GM23338 (cell line): Measurements from ENCODE around the gene SAPCD1. TPM values are rescaled to one million over a fixed set of nuclear protein-coding genes. Genes with fewer than 3 reads are reported as not detected.
A peak's percentile ranks its signal among the peaks of the same experiment; 100 is the strongest.

ENCODE experiments used
- ATAC-seq: fragments of 200-7000 bp; cut with Tn5 transposase; 3 replicates; pipeline ENCODE4 v1.9.1; 2020
- DNase-seq: peaks from one replicate; pipeline ENCODE4 v3.0.0-alpha.2; 2015; ENCODE audit warnings: low spot score
- H2AFZ ChIP-seq: fragments of 200-600 bp; sonication (generic); 2 replicates; pipeline ENCODE4 v1.8.0; 2016; ENCODE audit warnings: antibody characterized with exemption, mild to moderate bottlenecking, moderate library complexity
- H3F3A ChIP-seq: fragments of 200-600 bp; sonication (generic); replicated peaks from 2 replicates; pipeline ENCODE4 v1.8.0; 2017; ENCODE audit warnings: antibody characterized with exemption, mixed run types, low read depth
- H3K27ac ChIP-seq: fragments of 200-600 bp; sonication (generic); 2 replicates; pipeline ENCODE4 v1.6.1; 2016; ENCODE audit warnings: low read depth
- H3K27me3 ChIP-seq: fragments of 200-600 bp; sonication (generic); 2 replicates; pipeline ENCODE4 v1.8.0; 2016; ENCODE audit warnings: mild to moderate bottlenecking, mixed run types, moderate library complexity; ENCODE audit not compliant: insufficient read depth
- H3K36me3 ChIP-seq: fragments of 200-600 bp; sonication (generic); 2 replicates; pipeline ENCODE4 v1.8.0; 2016; ENCODE audit warnings: mild to moderate bottlenecking; ENCODE audit not compliant: insufficient read depth
- H3K4me1 ChIP-seq: fragments of 200-600 bp; sonication (generic); 2 replicates; pipeline ENCODE4 v1.8.0; 2016; ENCODE audit warnings: mild to moderate bottlenecking, moderate library complexity; ENCODE audit not compliant: insufficient read depth
- H3K4me2 ChIP-seq: fragments of 200-600 bp; sonication (generic); 2 replicates; pipeline ENCODE4 v1.7.1; 2017; ENCODE audit warnings: mixed run types
- H3K4me3 ChIP-seq: fragments of 200-600 bp; sonication (generic); 2 replicates; pipeline ENCODE4 v1.6.1; 2016; ENCODE audit warnings: mixed run types
- H3K79me2 ChIP-seq: fragments of 200-600 bp; sonication (generic); replicated peaks from 2 replicates; pipeline ENCODE4 v1.8.0; 2017; ENCODE audit warnings: mild to moderate bottlenecking; ENCODE audit not compliant: insufficient read depth
- H3K9me2 ChIP-seq: fragments of 200-600 bp; sonication (generic); 2 replicates; pipeline ENCODE4 v1.8.0; 2017; ENCODE audit not compliant: insufficient read depth
- H4K20me1 ChIP-seq: fragments of 200-600 bp; sonication (generic); replicated peaks from 2 replicates; pipeline ENCODE4 v1.8.0; 2017; ENCODE audit warnings: mild to moderate bottlenecking; ENCODE audit not compliant: insufficient read depth
- H3K27ac Mint-ChIP-seq: 2 replicates; pipeline ENCODE4 v1.8.0; 2020; ENCODE audit warnings: inconsistent platforms, mild to moderate bottlenecking, moderate library complexity, mixed read lengths
- H3K27me3 Mint-ChIP-seq: 3 replicates; pipeline ENCODE4 v1.8.0; 2022; ENCODE audit warnings: low read depth, mild to moderate bottlenecking, moderate library complexity, mixed read lengths, inconsistent platforms; ENCODE audit not compliant: insufficient read depth, poor library complexity
- H3K36me3 Mint-ChIP-seq: 3 replicates; pipeline ENCODE4 v1.8.0; 2021; ENCODE audit warnings: low read depth, mild to moderate bottlenecking, inconsistent platforms, moderate library complexity, mixed read lengths
- H3K4me1 Mint-ChIP-seq: 3 replicates; pipeline ENCODE4 v1.8.0; 2020; ENCODE audit warnings: mild to moderate bottlenecking, inconsistent platforms, mixed read lengths
- H3K4me3 Mint-ChIP-seq: 3 replicates; pipeline ENCODE4 v1.8.0; 2021; ENCODE audit warnings: moderate library complexity, mild to moderate bottlenecking, inconsistent platforms, mixed read lengths
- H3K9me3 Mint-ChIP-seq: 3 replicates; pipeline ENCODE4 v1.8.0; 2020; ENCODE audit warnings: moderate library complexity, mild to moderate bottlenecking, inconsistent platforms, mixed read lengths
- CREB1 ChIP-seq: fragments of 250-450 bp; sonication (Bioruptor Pico); IDR thresholded peaks from 2 replicates; pipeline ENCODE4 v1.5.0; 2020; ENCODE audit warnings: low read depth, mild to moderate bottlenecking, moderate library complexity
- CTCF ChIP-seq, 2 experiments: fragments of 200-600 bp in 1 of 2; sonication (generic) in 1 of 2; conservative IDR thresholded peaks; 2 replicates each; pipeline versions ENCODE4 v1.5.1 to v1.6.1; 2016 to 2017; ENCODE audit warnings: antibody characterized with exemption in 2 of 2, low read depth in 2 of 2, mild to moderate bottlenecking in 2 of 2, moderate library complexity in 1 of 2
- EZH2phosphoT487 ChIP-seq: fragments of 200-600 bp; sonication (generic); IDR thresholded peaks from one replicate; pipeline ENCODE4 v1.8.1; 2018; ENCODE audit warnings: antibody characterized with exemption; ENCODE audit not compliant: unreplicated experiment
- JUNB ChIP-seq: IDR thresholded peaks from one replicate; pipeline ENCODE4 v1.6.1; 2016; ENCODE audit warnings: antibody characterized with exemption; ENCODE audit not compliant: unreplicated experiment
- REST ChIP-seq: IDR thresholded peaks from one replicate; pipeline ENCODE4 v1.6.1; 2018; ENCODE audit warnings: antibody characterized with exemption; ENCODE audit not compliant: unreplicated experiment
- ZNF114 ChIP-seq: fragments of 250-450 bp; sonication (Bioruptor Pico); IDR thresholded peaks from 2 replicates; pipeline ENCODE4 v1.5.0; 2020; ENCODE audit warnings: mild to moderate bottlenecking, moderate library complexity
- polyA plus RNA-seq: library from polyadenylated mRNA; unstranded; fragments of >200 nt; fragmentation: Nextera tagmentation; extraction: Ambion mirVana; gene quantifications from 2 replicates; pipeline ENCODE4 v1.2.1, GENCODE V29; 2016
- total RNA-seq: library from RNA; depleted of rRNA; stranded (reverse); fragments of >200 nt; shearing (Covaris generic); gene quantifications from 2 replicates; pipeline ENCODE4 v1.2.3, GENCODE V29; 2014

SAPCD1 gene
- total and polyA plus RNA-seq, 2 experiments from 2014 or later: 3.9 to 5.0 TPM

GRCh38 chr6:31785475-31785874, 23.0 kb downstream of the SAPCD1 start:
- Histone ChIP-seq H3K4me2 (no peak overlapping the region), H3K27me3 (no peaks in the 10 kb centered on the region), H3K27ac (no peak overlapping the region), H3K36me3 (peaks cover 8% of the 10 kb centered on the region), H3K9me2 (no peaks in the 10 kb centered on the region), H2AFZ (no peak overlapping the region), H3K4me1 (no peaks in the 10 kb centered on the region), H3F3A (no peaks in the 10 kb centered on the region; the same call in 1 of the 2 replicates), H3K4me3 (no peak overlapping the region), H3K79me2 (no peaks in the 10 kb centered on the region), H4K20me1 (no peaks in the 10 kb centered on the region; the same call in 1 of the 2 replicates)
- TF ChIP-seq CREB1 (CRISPR knock-in tag): no peak
- no peak for TF ChIP-seq REST
- no peak for TF ChIP-seq EZH2phosphoT487
- H3K27me3 Mint-ChIP-seq: peaks cover 11% of the 10 kb centered on the region
- no peaks in the 10 kb centered on the region for H3K4me1 Mint-ChIP-seq
- H3K27ac Mint-ChIP-seq: no peak overlapping the region
- peaks cover 55% of the 10 kb centered on the region for H3K36me3 Mint-ChIP-seq
- ATAC-seq (no peak), DNase-seq (no peak)
- no peak overlapping the region for H3K4me3 Mint-ChIP-seq
- H3K9me3 Mint-ChIP-seq: no peaks in the 10 kb centered on the region

- Mint-ChIP-seq H3K4me3 (no peak overlapping the region; the same call in 2 of the 3 replicates), H3K4me1 (peaks cover 9% of the 10 kb centered on the region), H3K27ac (0 out of 2 replicates have a peak overlapping the region, but pooled peaks have one; percentile 14), H3K9me3 (no peaks in the 10 kb centered on the region), H3K36me3 (peaks cover 47% of the 10 kb centered on the region), H3K27me3 (peaks cover 13% of the 10 kb centered on the region)
- Histone ChIP-seq H3K4me1 (no peaks in the 10 kb centered on the region; the same call in 1 of the 2 replicates), H3K27me3 (no peaks in the 10 kb centered on the region), H3K79me2 (peaks cover 22% of the 10 kb centered on the region), H3K36me3 (peaks cover 14% of the 10 kb centered on the region), H3K4me3 (no peak overlapping the region), H3K4me2 (no peak overlapping the region), H3K9me2 (no peaks in the 10 kb centered on the region), H4K20me1 (peaks cover 5% of the 10 kb centered on the region; the same call in 1 of the 2 replicates), H3F3A (peaks cover 14% of the 10 kb centered on the region), H2AFZ (no peak overlapping the region), H3K27ac (no peak overlapping the region)
- DNase-seq (peak; percentile 90), ATAC-seq (peak; percentile 57)
- TF ChIP-seq ZNF114 (CRISPR knock-in tag) (no peak), CREB1 (CRISPR knock-in tag) (0 out of 2 replicates have a peak, but pooled peaks have one; percentile 21), CTCF (conservative IDR thresholded peaks at IDR 0.05; ENCODE audit: low read depth in 2 of 2) (peak; percentile 61 to 75), JUNB (no peak)
Observed at GRCh38 chr6:31791324-31792089, 29.1 kb downstream of the SAPCD1 start.
